Stimulated activated CD4-positive, alpha-beta T cell treated with anti-CD3 and anti-CD28 coated beads, Interleukin-2, amount 100 ng/mL, for 48 hours (primary cell): ENCODE measurements around the gene NEDD4.
"Not testable (repeated sequence)": the region's sequence is repeated elsewhere in the genome, so short reads cannot be mapped to it uniquely, and the experiment has no call there.

Source experiments
- DNase-seq, 2 donors: peaks; one replicate each; pipeline ENCODE4 v3.0.0-alpha.2; 2020

NEDD4 gene

GRCh38 chr15:55879181-55879580 is 114.2 kb downstream of the NEDD4 start:
- no peak for DNase-seq

- no peak for DNase-seq
Measured at GRCh38 chr15:55873024-55873720, 120.2 kb downstream of the NEDD4 start.

GRCh38 chr15:55872471-55872870 is 120.9 kb downstream of the NEDD4 start:
- no peak for DNase-seq

GRCh38 chr15:55869660-55870059 is 123.8 kb downstream of the NEDD4 start:
- no peak for DNase-seq

GRCh38 chr15:55868707-55869106 is 124.7 kb downstream of the NEDD4 start:
- DNase-seq = no peak

- not testable (repeated sequence) for DNase-seq
Measured at GRCh38 chr15:55868291-55868690, 125.1 kb downstream of the NEDD4 start.

GRCh38 chr15:55863911-55864310 is 129.5 kb downstream of the NEDD4 start:
- no peak for DNase-seq

GRCh38 chr15:55861115-55861514 is 132.3 kb downstream of the NEDD4 start:
- no peak for DNase-seq

GRCh38 chr15:55860468-55860867 is 132.9 kb downstream of the NEDD4 start:
- no peak for DNase-seq

- DNase-seq = no peak
Measured at GRCh38 chr15:55859681-55860080, 133.7 kb downstream of the NEDD4 start.

GRCh38 chr15:55858661-55859060 is 134.8 kb downstream of the NEDD4 start:
- DNase-seq = no peak

- no peak for DNase-seq
Measured at GRCh38 chr15:55856506-55857164, 136.8 kb downstream of the NEDD4 start.

- no peak for DNase-seq
Measured at GRCh38 chr15:55853134-55853533, 140.3 kb downstream of the NEDD4 start.

- peak; percentile 37 to 56 for DNase-seq
Measured at GRCh38 chr15:55846116-55846707, 147.2 kb downstream of the NEDD4 start.

GRCh38 chr15:55842897-55843296 is 150.5 kb downstream of the NEDD4 start:
- not testable (repeated sequence) for DNase-seq

GRCh38 chr15:55835866-55836265 is 157.5 kb downstream of the NEDD4 start:
- no peak for DNase-seq

GRCh38 chr15:55834331-55834730 is 159.1 kb downstream of the NEDD4 start:
- no peak for DNase-seq

GRCh38 chr15:55829826-55830225 is 163.6 kb downstream of the NEDD4 start:
- DNase-seq = no peak

GRCh38 chr15:55827955-55828354 is 165.5 kb downstream of the NEDD4 start:
- DNase-seq = no peak

GRCh38 chr15:55827204-55827603 is 166.2 kb downstream of the NEDD4 start:
- DNase-seq = no peak

GRCh38 chr15:55824857-55825613 is 168.4 kb downstream of the NEDD4 start:
- DNase-seq = no peak

- DNase-seq = no peak
Measured at GRCh38 chr15:55823699-55824340, 169.6 kb downstream of the NEDD4 start.

- DNase-seq = no peak
Measured at GRCh38 chr15:55823191-55823670, 170.2 kb downstream of the NEDD4 start.
